Measurements from ENCODE around the gene ZNF883.
A peak's percentile ranks its signal among the peaks of the same experiment; 100 is the strongest.
"Not testable (repeated sequence)": the region's sequence is repeated elsewhere in the genome, so short reads cannot be mapped to it uniquely, and the experiment has no call there.

The ZNF883 gene
- 0.74 to 0.96 reads per million in 2 experiments for total RNA-seq

- DNase-seq (ENCODE audit: low read depth): peak; percentile 10
Observed at GRCh38 chr9:113011911-113012381, at the start of gene ZNF883. TSS of gene ZNF883 (minus strand) at chr9:113012192.

GRCh38 chr9:113061072-113061850 lies 49.3 kb upstream of the ZNF883 start:
- not testable (repeated sequence) for DNase-seq (ENCODE audit: low read depth)

GRCh38 chr9:113059581-113060284 lies 47.7 kb upstream of the ZNF883 start:
- not testable (repeated sequence) for DNase-seq (ENCODE audit: low read depth)

GRCh38 chr9:113057193-113057592 lies 45.2 kb upstream of the ZNF883 start:
- DNase-seq (ENCODE audit: low read depth): no peak

- peak; percentile 40 for DNase-seq (ENCODE audit: low read depth)
Observed at GRCh38 chr9:113056191-113057106, 44.5 kb upstream of the ZNF883 start, which contains the start of gene ZFP37. TSS of gene ZFP37 (minus strand) at chr9:113056724. CDS start at chr9:113056688, 36 bp downstream.

GRCh38 chr9:113042884-113043657 lies 31.1 kb upstream of the ZNF883 start:
- no peak for DNase-seq (ENCODE audit: low read depth)

- no peak for DNase-seq (ENCODE audit: low read depth)
Observed at GRCh38 chr9:113026200-113026599, 14.2 kb upstream of the ZNF883 start.

GRCh38 chr9:113018247-113018646 lies 6.3 kb upstream of the ZNF883 start:
- DNase-seq (ENCODE audit: low read depth): no peak

GRCh38 chr9:113012492-113012891 lies 500 bp upstream of the ZNF883 start:
- no peak for DNase-seq (ENCODE audit: low read depth)

GRCh38 chr9:113005777-113006176 lies 6.2 kb downstream of the ZNF883 start:
- DNase-seq (ENCODE audit: low read depth): no peak

- DNase-seq (ENCODE audit: low read depth): no peak
Observed at GRCh38 chr9:112997236-112997941, 14.6 kb downstream of the ZNF883 start.

- no peak for DNase-seq (ENCODE audit: low read depth)
Observed at GRCh38 chr9:112971415-112971814, 40.6 kb downstream of the ZNF883 start.

- DNase-seq (ENCODE audit: low read depth): no peak
Observed at GRCh38 chr9:112970939-112971338, 41.1 kb downstream of the ZNF883 start.

GRCh38 chr9:112969730-112970129 lies 42.3 kb downstream of the ZNF883 start:
- no peak for DNase-seq (ENCODE audit: low read depth)

- no peak for DNase-seq (ENCODE audit: low read depth)
Observed at GRCh38 chr9:112955550-112955949, 56.4 kb downstream of the ZNF883 start.

- DNase-seq (ENCODE audit: low read depth): no peak
Observed at GRCh38 chr9:112945620-112946208, 66.3 kb downstream of the ZNF883 start.

GRCh38 chr9:112939418-112939817 lies 72.6 kb downstream of the ZNF883 start:
- no peak for DNase-seq (ENCODE audit: low read depth)

- DNase-seq (ENCODE audit: low read depth): no peak
Observed at GRCh38 chr9:112933696-112934095, 78.3 kb downstream of the ZNF883 start.

GRCh38 chr9:112925058-112925641 lies 86.8 kb downstream of the ZNF883 start:
- DNase-seq (ENCODE audit: low read depth): no peak

- no peak for DNase-seq (ENCODE audit: low read depth)
Observed at GRCh38 chr9:112921549-112921948, 90.4 kb downstream of the ZNF883 start.

All from T follicular helper cell (primary cell).